GM11168 (cell line): ENCODE measurements around the gene C1QTNF8.

Experiments used
- in situ Hi-C: fragments of 300-500 bp; cut with MboI; formaldehyde crosslinking; loops from one replicate; pipeline ENCODE4 v1.12.0; 2022; ENCODE audit warnings: low sequenced_read_pairs; ENCODE audit not compliant: unreplicated experiment

C1QTNF8 gene

GRCh38 chr16:1080801-1081733 lies 15.0 kb downstream of the C1QTNF8 start:
- in situ Hi-C loops = no loop called here

- in situ Hi-C loops = no loop called here
Measured at GRCh38 chr16:1079786-1080525, 16.1 kb downstream of the C1QTNF8 start.

GRCh38 chr16:1079341-1079740 lies 16.7 kb downstream of the C1QTNF8 start:
- in situ Hi-C loops = no loop called here

- in situ Hi-C loops = no loop called here
Measured at GRCh38 chr16:1078579-1079021, 17.4 kb downstream of the C1QTNF8 start.

GRCh38 chr16:1077877-1078578 lies 18.0 kb downstream of the C1QTNF8 start:
- in situ Hi-C loops = no loop called here

- in situ Hi-C loops = no loop called here
Measured at GRCh38 chr16:1076801-1077576, 19.1 kb downstream of the C1QTNF8 start.

- in situ Hi-C loops = no loop called here
Measured at GRCh38 chr16:1075546-1075945, 20.5 kb downstream of the C1QTNF8 start.

- in situ Hi-C loops = no loop called here
Measured at GRCh38 chr16:1074379-1074649, 21.7 kb downstream of the C1QTNF8 start.

GRCh38 chr16:1073566-1074378 lies 22.3 kb downstream of the C1QTNF8 start:
- in situ Hi-C loops = no loop called here

GRCh38 chr16:1073262-1073558 lies 22.8 kb downstream of the C1QTNF8 start:
- in situ Hi-C loops = no loop called here

- in situ Hi-C loops = no loop called here
Measured at GRCh38 chr16:1072526-1073261, 23.4 kb downstream of the C1QTNF8 start, which contains the start of gene SSTR5. Gene SSTR5 (plus strand): TSS chr16:1072747. CDS start chr16:1078869, 6,122 bp downstream.

GRCh38 chr16:1071561-1072225 lies 24.4 kb downstream of the C1QTNF8 start:
- in situ Hi-C loops = no loop called here

- in situ Hi-C loops = no loop called here
Measured at GRCh38 chr16:1070864-1071408, 25.1 kb downstream of the C1QTNF8 start.

- in situ Hi-C loops = no loop called here
Measured at GRCh38 chr16:1070084-1070863, 25.8 kb downstream of the C1QTNF8 start.

GRCh38 chr16:1069154-1069553 lies 26.9 kb downstream of the C1QTNF8 start:
- in situ Hi-C loops = no loop called here

GRCh38 chr16:1068451-1068850 lies 27.6 kb downstream of the C1QTNF8 start:
- in situ Hi-C loops = no loop called here

- in situ Hi-C loops = no loop called here
Measured at GRCh38 chr16:1067629-1068028, 28.4 kb downstream of the C1QTNF8 start.
